GM12878 (cell line): ENCODE data around the gene SRC. TPM values are rescaled to one million over a fixed set of nuclear protein-coding genes. Genes with fewer than 3 reads are reported as not detected.

Experiments
- ATAC-seq: fragments of 200-7000 bp; cut with Tn5 transposase; 3 replicates; pipeline ENCODE4 v1.9.1; 2020; ENCODE audit warnings: mild to moderate bottlenecking, moderate library complexity
- BruUV-seq: library from RNA; stranded (reverse); fragments of 400-500 nt; replicated peaks from 2 replicates; lab custom pipeline; 2021; lab: Mats Ljungman, UMichigan
- CTCF ChIA-PET: fragments of 300-600 bp; sonication (Branson Sonifier 250); formaldehyde crosslinking; extraction: SDS; loops from one replicate; lab custom pipeline; 2021; ENCODE audit warnings: inconsistent platforms; lab: Yijun Ruan, JAX
- POLR2A ChIA-PET: fragments of 350-600 bp; formaldehyde crosslinking; extraction: SDS; loops from one replicate; lab custom pipeline; 2021; ENCODE audit warnings: inconsistent platforms; lab: Charles Lee
- RAD21 ChIA-PET: fragments of 300-600 bp; sonication (Branson Sonifier 250); formaldehyde crosslinking; loops from one replicate; lab custom pipeline; 2023; ENCODE audit warnings: antibody characterized with exemption; ENCODE audit not compliant: unreplicated experiment; lab: Charles Lee
- SMC1A ChIA-PET: fragments of 300-600 bp; sonication (Branson Sonifier 250); formaldehyde crosslinking; loops from one replicate; lab custom pipeline; 2023; ENCODE audit not compliant: unreplicated experiment, uncharacterized antibody; lab: Charles Lee
- DNase-seq: peaks from one replicate; pipeline ENCODE4 v3.0.0-alpha.2; 2011; ENCODE audit warnings: low read depth, low spot score
- FAIRE-seq: peaks from 3 replicates; lab custom pipeline; 2011; peaks lifted over from hg19 to GRCh38; lab: Jason Lieb, UNC
- H2AFZ ChIP-seq: 2 replicates; pipeline ENCODE4 v1.6.0; 2011; ENCODE audit warnings: low read depth, low read length, control low read depth; ENCODE audit not compliant: control insufficient read depth
- H3K27ac ChIP-seq: 2 replicates; pipeline ENCODE4 v1.5.1; 2011; ENCODE audit warnings: control low read depth; ENCODE audit not compliant: control insufficient read depth, insufficient read depth
- H3K27me3 ChIP-seq, 2 experiments: replicated peaks in 1 of 2; 2 replicates each; pipeline versions ENCODE4 v1.6.0 to v1.6.1; 2011; ENCODE audit warnings: low read length in 1 of 2; ENCODE audit not compliant: control insufficient read depth in 2 of 2, insufficient read depth in 2 of 2
- H3K36me3 ChIP-seq, 2 experiments: 2 replicates each; pipeline ENCODE4 v1.5.1; 2011; ENCODE audit warnings: low read length in 1 of 2; ENCODE audit not compliant: control insufficient read depth in 2 of 2, insufficient read depth in 2 of 2
- H3K4me1 ChIP-seq: 2 replicates; pipeline ENCODE4 v1.6.1; 2011; ENCODE audit warnings: mild to moderate bottlenecking, low read length, moderate library complexity, mixed read lengths; ENCODE audit not compliant: control insufficient read depth, insufficient read depth
- H3K4me2 ChIP-seq: 2 replicates; pipeline ENCODE4 v1.6.0; 2011; ENCODE audit warnings: control low read depth; ENCODE audit not compliant: control insufficient read depth, insufficient read depth
- H3K4me3 ChIP-seq: fragments of 200-600 bp; sonication (generic); 2 replicates; pipeline ENCODE4 v1.5.1; 2016
- H3K79me2 ChIP-seq: 2 replicates; pipeline ENCODE4 v1.6.0; 2011; ENCODE audit warnings: low read length; ENCODE audit not compliant: control insufficient read depth, insufficient read depth
- H3K9ac ChIP-seq: 2 replicates; pipeline ENCODE4 v1.8.0; 2011; ENCODE audit warnings: low read length, control low read depth, mixed read lengths; ENCODE audit not compliant: control insufficient read depth, insufficient read depth
- H3K9me3 ChIP-seq: replicated peaks from 3 replicates; pipeline ENCODE4 v1.5.1; 2011; ENCODE audit warnings: mild to moderate bottlenecking, low read length; ENCODE audit not compliant: control insufficient read depth, insufficient read depth
- H4K20me1 ChIP-seq: 2 replicates; pipeline ENCODE4 v1.6.0; 2011; ENCODE audit not compliant: control insufficient read depth, insufficient read depth
- BCL11A ChIP-seq: IDR thresholded peaks from 2 replicates; pipeline ENCODE4 v1.6.1; 2011; ENCODE audit warnings: low read depth, low read length
- GABPA ChIP-seq: IDR thresholded peaks from 2 replicates; pipeline ENCODE4 v1.6.1; 2014; ENCODE audit warnings: antibody characterized with exemption, low read depth, mild to moderate bottlenecking, inconsistent platforms
- MYB ChIP-seq: fragments of 150-350 bp; IDR thresholded peaks from 2 replicates; pipeline ENCODE4 v1.6.1; 2014; ENCODE audit warnings: mild to moderate bottlenecking, low read depth, low read length, borderline replicate concordance
- PAX8 ChIP-seq: fragments of 450-650 bp; IDR thresholded peaks from 2 replicates; pipeline ENCODE4 v1.6.1; 2017; ENCODE audit warnings: mild to moderate bottlenecking, moderate library complexity
- RCOR1 ChIP-seq: conservative IDR thresholded peaks from 2 replicates; pipeline ENCODE4 v1.6.1; 2012; ENCODE audit warnings: low read depth, low read length, improper control_type of control experiment
- REST ChIP-seq: IDR thresholded peaks from 2 replicates; pipeline ENCODE4 v1.6.1; 2012; ENCODE audit warnings: mild to moderate bottlenecking, low read depth, low read length
- SREBF1 ChIP-seq: IDR thresholded peaks from 2 replicates; pipeline ENCODE4 v1.6.1; 2012; ENCODE audit warnings: mild to moderate bottlenecking, low read length
- ZBTB40 ChIP-seq: fragments of 450-650 bp; IDR thresholded peaks from 2 replicates; pipeline ENCODE4 v1.6.1; 2016; ENCODE audit warnings: mild to moderate bottlenecking, moderate library complexity, borderline replicate concordance
- WGBS: methylation state at CpG from one replicate; pipeline ENCODE4 v1.1.6; 2016; ENCODE audit warnings: low lambda C conversion rate; ENCODE audit not compliant: insufficient replicate concordance, insufficient coverage; ENCODE audit errors: missing lambda C conversion rate; 5-methylcytosine and 5-hydroxymethylcytosine counted together
- in situ Hi-C: fragments of 300-500 bp; cut with MboI; formaldehyde crosslinking; loops from 9 replicates; pipeline ENCODE4 v1.14.3; 2018; ENCODE audit warnings: mixed read lengths
- intact Hi-C: fragments of 100-400 bp; cut with micrococcal nuclease; formaldehyde crosslinking; loops from one replicate; pipeline ENCODE4 v1.14.2; 2022; ENCODE audit not compliant: unreplicated experiment
- polyA plus RNA-seq, 11 experiments: library from polyadenylated mRNA; depleted of rRNA in 4 of 11; unstranded in 6 of 11; stranded (reverse) in 5 of 11; fragments of >200 nt; fragmentation: Nextera tagmentation in 4 of 11; fragmentation: Illumina TruSeq in 1 of 11; extraction: Ambion mirVana in 4 of 11; extraction: Trizol in 1 of 11; gene quantifications; 1 replicate in 1 of 11; 2 replicates in 10 of 11; pipeline versions ENCODE4 v1.2.1 to v1.2.3, GENCODE V29; 2011 to 2016; ENCODE audit warnings: inconsistent platforms in 2 of 11, missing spikeins in 2 of 11, low read depth in 1 of 11
- total RNA-seq, 4 experiments: library from RNA; depleted of rRNA in 3 of 4; stranded (reverse); fragments of >200 nt in 3 of 4; fragmentation: Illumina TruSeq in 1 of 4; extraction: Trizol in 1 of 4; gene quantifications; 2 replicates each; pipeline versions ENCODE4 v1.2.1 to v1.2.3, GENCODE V29; 2013 to 2021

The SRC gene
- total and polyA plus RNA-seq, 10 of the 15 experiments (the other 5 are each of a cell fraction or from before 2014, with no cell fraction given): 0.60 to 71.3 (median 27.2) TPM

GRCh38 chr20:37302981-37303380, 43.0 kb upstream of the SRC start:
- POLR2A ChIA-PET: interaction anchor here (1.2 to 1.3 kb wide), 2 partner anchors 9 to 34 kb away, joined by 3 to 5 read pairs; no protein-coding TSS in a partner anchor
- BruUV-seq: no TSS peak

More at GRCh38 chr20:37302981-37303380, 43.0 kb upstream of the SRC start:
- Histone ChIP-seq H3K4me3 (no peak overlapping the region), H3K36me3 (peaks cover 20 to 46% of the 10 kb centered on the region in 2 experiments), H2AFZ (no peak overlapping the region), H3K9ac (no peak overlapping the region), H3K4me1 (peaks cover 26% of the 10 kb centered on the region), H3K4me2 (no peak overlapping the region), H4K20me1 (no peaks in the 10 kb centered on the region), H3K9me3 (no peaks in the 10 kb centered on the region), H3K79me2 (peaks cover 37% of the 10 kb centered on the region), H3K27me3 (no peaks in the 10 kb centered on the region), H3K27ac (peak overlapping the region; percentile 21; the same call in 1 of the 2 replicates)
- TF ChIP-seq PAX8: no peak
- TF ChIP-seq SREBF1: no peak
- no peak for TF ChIP-seq GABPA
- TF ChIP-seq RCOR1: no peak
- no peak for TF ChIP-seq REST
- TF ChIP-seq BCL11A: no peak
- no peak for TF ChIP-seq MYB
- no peak for TF ChIP-seq ZBTB40
- no peak for DNase-seq
- no peak for FAIRE-seq
- in situ Hi-C loops (no loop called here), intact Hi-C loops (no loop called here)
- ChIA-PET CTCF (interaction anchor here (0.6 to 1.1 kb wide), 3 partner anchors 10 to 22 kb away, joined by 3 read pairs; no protein-coding TSS in a partner anchor), SMC1A (interaction anchor here (0.7 to 1.4 kb wide), 4 partner anchors 13 to 45 kb away, joined by 3 to 4 read pairs (median 3); no protein-coding TSS in a partner anchor), RAD21 (interaction anchor here (0.6 kb wide), 1 partner anchor 62 kb away, joined by 3 read pairs; no protein-coding TSS in a partner anchor)
- no peak for ATAC-seq
- 31% methylated on average over 2 of the region's 2 CpGs for WGBS
